SK-N-SH (cell line): Measurements from ENCODE around the gene MRPS6.

ENCODE experiments used
- SIN3A ChIP-seq: IDR thresholded peaks from 2 replicates; pipeline ENCODE4 v1.6.1; 2012; ENCODE audit warnings: low read depth, mild to moderate bottlenecking, low read length, moderate library complexity, borderline replicate concordance
- TAF1 ChIP-seq: IDR thresholded peaks from 2 replicates; pipeline ENCODE4 v1.6.1; 2012; ENCODE audit warnings: low read depth, mild to moderate bottlenecking, low read length, moderate library complexity, borderline replicate concordance
- TF ChIP-seq, protein P1 (sequence below): fragments of 200-600 bp; sonication (generic); IDR thresholded peaks from 2 replicates; pipeline ENCODE4 v1.6.1; 2017; ENCODE audit warnings: antibody characterized with exemption, mild to moderate bottlenecking, moderate library complexity

DNA sequence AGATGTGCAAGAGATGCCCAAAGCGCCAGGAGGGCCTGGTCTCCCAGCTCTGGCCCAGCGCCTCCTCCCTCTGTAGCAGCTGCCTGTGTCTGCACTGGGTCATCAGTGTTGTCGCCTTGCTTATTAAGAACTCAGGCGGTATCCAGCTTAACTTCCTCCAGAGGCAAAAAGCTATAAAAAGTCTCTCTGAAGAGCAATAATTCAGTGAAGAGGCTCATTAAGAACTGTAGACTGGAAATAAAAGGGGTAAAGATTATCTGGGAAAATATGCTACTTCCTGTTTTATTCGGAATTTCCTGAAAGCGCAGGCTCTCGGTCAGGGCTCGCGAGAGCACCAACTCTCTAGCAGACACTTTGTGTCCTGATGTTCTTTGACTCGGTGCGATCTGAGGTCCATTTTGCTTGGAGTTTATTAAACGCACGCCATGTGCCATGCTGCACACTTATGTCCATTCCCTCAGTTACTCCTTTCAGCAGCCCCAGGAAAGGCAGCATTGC, 70.4 kb downstream of the MRPS6 start:
- no peak for TF ChIP-seq SIN3A
- TF ChIP-seq, protein P1, sequence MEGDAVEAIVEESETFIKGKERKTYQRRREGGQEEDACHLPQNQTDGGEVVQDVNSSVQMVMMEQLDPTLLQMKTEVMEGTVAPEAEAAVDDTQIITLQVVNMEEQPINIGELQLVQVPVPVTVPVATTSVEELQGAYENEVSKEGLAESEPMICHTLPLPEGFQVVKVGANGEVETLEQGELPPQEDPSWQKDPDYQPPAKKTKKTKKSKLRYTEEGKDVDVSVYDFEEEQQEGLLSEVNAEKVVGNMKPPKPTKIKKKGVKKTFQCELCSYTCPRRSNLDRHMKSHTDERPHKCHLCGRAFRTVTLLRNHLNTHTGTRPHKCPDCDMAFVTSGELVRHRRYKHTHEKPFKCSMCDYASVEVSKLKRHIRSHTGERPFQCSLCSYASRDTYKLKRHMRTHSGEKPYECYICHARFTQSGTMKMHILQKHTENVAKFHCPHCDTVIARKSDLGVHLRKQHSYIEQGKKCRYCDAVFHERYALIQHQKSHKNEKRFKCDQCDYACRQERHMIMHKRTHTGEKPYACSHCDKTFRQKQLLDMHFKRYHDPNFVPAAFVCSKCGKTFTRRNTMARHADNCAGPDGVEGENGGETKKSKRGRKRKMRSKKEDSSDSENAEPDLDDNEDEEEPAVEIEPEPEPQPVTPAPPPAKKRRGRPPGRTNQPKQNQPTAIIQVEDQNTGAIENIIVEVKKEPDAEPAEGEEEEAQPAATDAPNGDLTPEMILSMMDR, result no peak
- no peak for TF ChIP-seq TAF1
